Measurements from ENCODE around the gene CDYL2.

DNA sequence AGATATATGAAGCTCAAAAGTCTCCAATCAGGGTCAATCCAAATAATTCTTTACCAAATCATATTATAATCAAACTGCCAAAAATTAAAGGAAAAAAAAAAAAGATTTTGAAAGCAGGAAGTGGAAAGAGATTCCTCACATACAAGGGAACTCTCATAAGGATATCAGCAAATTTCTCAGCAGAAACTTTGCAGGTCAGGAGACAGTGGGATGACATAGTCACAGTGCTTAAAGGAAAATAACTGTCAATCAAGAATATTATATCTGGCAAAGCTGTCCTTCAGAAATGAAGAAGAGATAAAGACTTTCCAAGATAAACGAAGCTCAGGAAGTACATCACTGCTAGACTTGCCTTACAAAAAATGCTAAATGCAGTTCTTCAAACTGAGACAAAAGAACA lies 40.0 kb upstream of the CDYL2 start:
- no peak for TF ChIP-seq EZH2 (IDR thresholded peaks at IDR 0.05)
- TF ChIP-seq POLR2AphosphoS5 (IDR thresholded peaks at IDR 0.05; ENCODE audit: borderline replicate concordance, low read depth, low read length), result no peak
- no peak for TF ChIP-seq FOXP2 (optimal IDR thresholded peaks at IDR 0.05; ENCODE audit: control extremely low read depth, extremely low read length, insufficient read depth)
